Activated naive CD4-positive, alpha-beta T cell (primary cell): ENCODE measurements around the gene MYBL2.
"Not testable (repeated sequence)": the region's sequence is repeated elsewhere in the genome, so short reads cannot be mapped to it uniquely, and the experiment has no call there.

Experiments
- DNase-seq, 4 experiments: peaks; one replicate each; lab custom pipeline; 2025; lab: John Stamatoyannopoulos, UW

Gene MYBL2

GRCh38 chr20:43751167-43752050, 84.5 kb downstream of the MYBL2 start:
- DNase-seq = peak in 1 of 4 experiments; percentile 10

- no peak for DNase-seq
Measured at GRCh38 chr20:43752051-43752360, 85.1 kb downstream of the MYBL2 start.

DNA sequence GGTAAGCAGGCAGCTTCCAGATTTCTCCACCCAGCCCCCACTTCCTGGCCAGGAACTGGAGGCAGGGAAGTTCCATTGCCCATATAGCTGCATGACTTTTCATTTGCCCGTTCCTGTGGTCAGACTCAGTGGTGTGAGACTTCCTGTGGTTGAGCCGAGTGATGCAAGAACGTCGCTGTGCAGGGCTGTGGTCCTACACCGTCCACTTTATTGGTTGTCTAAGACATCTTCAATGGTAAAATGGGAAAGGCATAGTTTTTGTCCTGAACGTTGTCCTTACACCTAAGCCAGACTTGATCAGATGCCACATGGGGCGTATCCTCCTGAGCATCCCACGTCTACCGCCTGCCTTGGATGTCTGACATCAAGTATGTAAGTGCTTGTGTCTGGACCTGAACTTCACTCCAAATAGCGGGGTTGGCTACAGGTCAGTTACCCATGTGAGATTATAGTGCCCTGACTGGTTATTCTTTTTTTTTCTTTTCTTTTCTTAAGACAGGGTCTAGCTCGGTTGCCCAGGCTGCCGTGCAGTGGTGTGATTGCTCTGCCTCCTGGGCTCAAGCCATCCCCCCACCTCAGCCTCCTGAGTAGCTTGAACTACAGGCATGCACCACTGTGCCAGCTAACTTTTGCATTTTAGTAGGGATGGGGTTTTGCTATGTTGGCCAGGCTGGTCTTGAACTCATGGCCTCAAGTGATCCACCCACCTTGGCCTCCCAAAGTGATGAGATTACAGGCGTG, 85.8 kb downstream of the MYBL2 start:
- DNase-seq = no peak

- no peak for DNase-seq
Measured at GRCh38 chr20:43755390-43755789, 88.5 kb downstream of the MYBL2 start.

DNA sequence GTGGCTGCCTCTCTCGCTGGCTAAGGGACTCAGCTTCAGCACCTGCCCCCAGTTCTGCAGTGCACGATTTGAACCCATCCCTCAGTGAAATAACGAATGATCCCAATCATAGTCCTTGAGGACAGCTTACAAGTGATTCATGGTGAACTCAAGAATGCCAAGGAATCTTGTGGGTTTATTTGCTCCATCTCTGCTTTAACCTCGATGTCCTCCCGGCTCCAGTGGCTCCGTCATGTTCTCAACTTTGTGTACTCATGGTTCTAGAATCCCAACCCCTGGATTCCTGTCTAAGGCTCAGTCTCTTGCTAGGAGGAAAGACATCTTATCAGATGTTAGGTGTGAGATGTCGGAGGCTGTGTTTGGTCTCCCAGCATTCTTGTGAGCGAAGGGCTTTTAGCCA, 88.9 kb downstream of the MYBL2 start:
- no peak for DNase-seq

GRCh38 chr20:43757888-43758287, 91.0 kb downstream of the MYBL2 start:
- not testable (repeated sequence) for DNase-seq

GRCh38 chr20:43761386-43762340, 94.7 kb downstream of the MYBL2 start:
- no peak for DNase-seq

- no peak for DNase-seq
Measured at GRCh38 chr20:43762911-43763310, 96.0 kb downstream of the MYBL2 start.

GRCh38 chr20:43765916-43766315, 99.0 kb downstream of the MYBL2 start:
- no peak for DNase-seq
